CD4-positive, alpha-beta T cell treated with Interleukin-4 for 4 hours (primary cell): ENCODE results near the gene NUP210.

Source experiments
- DNase-seq: peaks from one replicate; pipeline ENCODE4 v3.0.0-alpha.2; 2020

NUP210 gene

GRCh38 chr3:13346481-13347389, 73.4 kb downstream of the NUP210 start:
- DNase-seq = peak; percentile 82

DNA sequence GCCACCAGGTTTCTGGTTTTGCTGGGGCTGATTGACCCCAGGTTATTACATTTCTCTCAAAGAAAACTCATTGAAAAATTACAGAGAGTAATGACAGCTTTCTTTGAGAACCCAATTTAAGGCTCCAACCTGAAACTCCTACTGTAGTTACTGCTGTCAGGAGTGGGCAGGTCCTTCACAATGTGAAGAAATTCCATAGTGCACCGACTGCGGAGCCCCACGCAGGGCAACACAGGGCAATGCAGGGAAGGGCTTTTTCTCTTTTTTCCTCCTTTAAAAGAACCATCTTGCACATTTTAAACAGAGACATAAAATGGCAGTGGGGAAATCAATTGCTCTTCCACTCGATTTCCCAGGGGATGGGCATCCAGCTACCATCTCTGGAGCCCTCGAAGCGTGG, 74.3 kb downstream of the NUP210 start:
- no peak for DNase-seq

GRCh38 chr3:13345284-13345683, 74.8 kb downstream of the NUP210 start:
- DNase-seq = no peak

- DNase-seq = no peak
These were observed 75.5 kb downstream of the NUP210 start for GRCh38 chr3:13344663-13345062.

DNA sequence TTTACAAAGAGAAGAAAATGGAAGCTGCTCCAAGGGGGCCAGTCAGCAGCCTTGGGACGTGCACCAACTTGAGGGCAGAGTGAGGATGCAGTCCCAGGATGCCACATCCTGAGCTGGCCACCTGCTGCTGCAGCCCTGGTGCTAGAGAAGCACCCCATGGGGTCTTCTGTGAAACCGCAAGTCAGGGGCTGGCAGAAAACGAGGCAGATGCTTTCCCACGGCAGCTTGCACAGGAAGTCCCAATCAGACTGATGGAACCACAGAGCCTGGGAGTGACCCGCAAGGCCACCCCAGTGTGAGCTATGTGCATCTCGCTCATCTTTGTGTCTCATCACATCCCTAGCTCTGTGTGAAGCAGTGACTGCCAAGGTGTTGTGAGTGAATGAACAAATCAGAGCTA, 76.5 kb downstream of the NUP210 start:
- DNase-seq = no peak

GRCh38 chr3:13341229-13341905, 78.8 kb downstream of the NUP210 start:
- DNase-seq = no peak

DNA sequence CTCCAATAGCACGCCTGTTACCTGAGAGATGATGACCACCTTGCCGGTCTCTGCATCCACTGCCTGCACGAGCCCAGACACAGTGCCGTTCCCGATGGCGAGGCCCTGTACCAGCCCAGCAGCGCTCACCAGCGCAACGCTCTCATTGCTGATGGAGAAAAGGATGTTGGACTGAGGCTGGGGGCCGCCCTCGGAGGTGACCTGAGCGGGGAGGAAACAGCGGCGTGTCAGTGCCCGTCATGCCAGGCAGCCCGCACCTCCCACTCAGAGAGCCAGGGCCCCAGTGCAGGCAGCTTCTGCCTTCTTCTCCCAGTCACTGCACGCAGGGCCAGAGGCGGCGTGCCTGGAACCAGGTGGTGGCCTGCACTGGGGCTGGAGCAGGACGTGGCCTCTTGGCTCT, 80.3 kb downstream of the NUP210 start:
- DNase-seq = no peak

DNA sequence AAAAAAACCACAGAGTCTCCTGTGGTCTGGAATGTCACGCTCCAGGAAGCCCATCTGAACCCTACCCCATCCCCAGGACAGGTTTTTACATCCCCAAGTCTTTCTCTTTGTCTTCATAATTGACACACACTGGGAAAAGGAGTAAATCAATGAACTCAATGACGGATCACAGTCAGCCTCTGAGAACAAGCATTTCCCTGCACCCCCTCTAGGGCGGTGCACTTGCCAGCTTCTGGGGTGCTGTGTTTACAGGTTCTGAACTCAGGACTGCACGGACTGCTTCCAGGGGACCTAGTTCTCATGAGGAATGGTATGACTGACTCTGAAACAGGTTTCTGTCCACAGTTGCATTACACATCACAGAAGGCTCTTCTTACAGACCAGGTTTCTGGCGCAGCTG, 81.1 kb downstream of the NUP210 start:
- no peak for DNase-seq

- DNase-seq = no peak
These were observed 81.9 kb downstream of the NUP210 start for GRCh38 chr3:13338231-13338630.

DNA sequence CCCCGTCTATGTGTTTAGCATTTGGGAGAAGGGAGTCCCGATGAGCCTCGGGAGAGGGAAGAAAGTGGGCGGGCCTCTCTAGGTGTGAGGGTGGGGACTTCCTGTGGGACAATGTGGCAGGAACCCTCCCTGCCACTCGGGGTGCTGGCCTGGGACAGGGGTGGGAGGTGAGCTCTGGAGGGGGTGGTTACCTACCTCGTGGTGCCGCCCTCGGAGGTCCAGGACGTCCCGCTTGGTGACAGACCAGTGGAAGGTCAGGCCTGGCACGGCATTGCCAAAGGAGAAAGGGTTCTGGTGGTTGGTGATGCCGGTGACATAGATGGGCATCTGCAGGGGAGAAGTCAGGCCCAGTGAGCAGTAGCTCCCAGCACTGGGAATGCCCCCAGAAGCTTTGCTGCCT, 83.5 kb downstream of the NUP210 start:
- no peak for DNase-seq

DNA sequence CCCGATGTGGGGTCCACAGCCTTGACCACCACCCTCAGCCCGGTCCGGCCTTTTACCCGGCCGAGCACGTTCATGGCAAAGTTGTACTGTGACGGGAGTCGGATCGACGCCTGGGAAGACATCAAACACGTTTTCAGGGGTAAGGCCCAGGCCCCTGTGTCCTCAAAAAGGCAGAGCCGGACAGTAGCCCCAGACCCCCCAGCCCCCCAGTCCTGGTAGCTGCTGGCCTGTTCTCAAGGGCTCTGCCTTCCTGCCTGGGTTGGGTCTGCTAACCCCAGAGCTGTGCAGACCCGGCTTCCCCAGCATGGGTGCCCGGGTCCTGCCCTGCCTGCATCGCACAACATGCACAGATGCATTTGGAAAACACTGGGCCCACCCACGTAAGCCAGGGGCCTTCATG, 84.6 kb downstream of the NUP210 start:
- DNase-seq = no peak

DNA sequence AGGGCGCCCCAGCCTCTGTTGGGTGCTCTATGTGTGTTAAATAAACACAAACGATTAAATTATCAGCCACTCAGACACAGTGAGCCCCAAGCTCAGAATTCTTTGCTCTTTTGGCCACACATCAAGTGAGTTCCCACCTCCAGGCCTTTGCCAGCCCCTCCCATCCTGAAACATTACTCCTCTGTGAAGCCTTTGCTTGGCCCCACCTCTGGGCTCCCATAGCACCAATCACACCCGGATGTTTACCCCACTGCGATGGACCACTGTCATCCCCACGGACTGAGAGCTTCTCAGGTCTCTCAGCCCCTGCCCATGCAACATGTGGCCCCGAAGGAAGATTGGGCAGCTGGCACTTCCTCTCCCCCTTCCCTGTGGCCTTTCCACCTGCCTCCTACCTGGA, 85.1 kb downstream of the NUP210 start:
- no peak for DNase-seq

DNA sequence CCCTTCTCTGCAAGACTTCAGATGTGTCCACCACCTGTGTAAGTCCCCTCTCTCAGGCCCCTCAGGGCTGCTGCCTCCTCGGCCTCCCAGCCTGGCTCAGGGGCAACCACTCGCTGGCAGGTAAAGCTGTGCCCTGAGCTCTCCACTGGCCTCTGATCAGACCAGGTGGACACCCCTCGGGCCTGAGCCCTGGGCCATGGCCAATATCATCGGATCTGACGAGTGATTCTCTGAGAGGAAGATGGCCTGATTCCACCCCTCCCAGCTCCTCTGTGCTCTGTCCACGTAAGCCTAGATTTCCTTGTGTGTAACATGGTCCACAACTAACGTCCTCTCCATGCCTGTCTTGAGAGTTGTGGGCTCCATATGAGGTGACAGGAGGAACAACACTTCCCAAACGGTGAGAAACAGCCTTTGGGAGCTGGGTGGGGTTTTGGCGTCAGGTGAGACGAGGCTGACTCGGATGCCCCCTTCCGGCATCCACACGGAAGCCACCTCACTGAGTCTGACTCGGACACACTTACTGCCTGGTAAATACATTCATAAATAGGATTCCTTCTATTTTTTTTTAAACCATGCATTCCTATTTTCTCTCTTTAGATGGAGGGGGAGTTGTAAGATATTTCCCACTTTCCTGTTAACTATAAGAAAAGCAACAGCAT, 86.8 kb downstream of the NUP210 start:
- no peak for DNase-seq

GRCh38 chr3:13332740-13333139, 87.4 kb downstream of the NUP210 start:
- no peak for DNase-seq

DNA sequence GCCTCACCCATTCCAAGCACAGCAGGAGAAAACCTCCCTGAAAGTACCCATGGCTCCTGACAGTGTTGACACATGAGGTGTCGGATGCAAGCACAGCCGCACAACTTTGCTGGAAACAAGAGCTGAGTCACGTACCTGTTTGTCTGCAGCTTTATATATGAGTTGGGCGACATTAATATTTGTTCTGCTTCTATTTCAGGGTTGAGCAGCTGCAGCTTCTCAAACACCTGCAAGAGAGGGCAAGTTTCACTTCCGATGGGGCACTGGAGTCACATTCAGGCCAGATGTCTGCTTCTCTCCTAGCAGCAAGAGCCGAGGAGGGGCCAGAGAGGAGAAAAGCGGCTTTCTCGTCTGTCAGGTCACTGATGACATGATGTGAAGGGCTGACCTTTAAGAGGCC, 88.0 kb downstream of the NUP210 start:
- DNase-seq = no peak

- no peak for DNase-seq
These were observed 90.4 kb downstream of the NUP210 start for GRCh38 chr3:13329746-13330145.

DNA sequence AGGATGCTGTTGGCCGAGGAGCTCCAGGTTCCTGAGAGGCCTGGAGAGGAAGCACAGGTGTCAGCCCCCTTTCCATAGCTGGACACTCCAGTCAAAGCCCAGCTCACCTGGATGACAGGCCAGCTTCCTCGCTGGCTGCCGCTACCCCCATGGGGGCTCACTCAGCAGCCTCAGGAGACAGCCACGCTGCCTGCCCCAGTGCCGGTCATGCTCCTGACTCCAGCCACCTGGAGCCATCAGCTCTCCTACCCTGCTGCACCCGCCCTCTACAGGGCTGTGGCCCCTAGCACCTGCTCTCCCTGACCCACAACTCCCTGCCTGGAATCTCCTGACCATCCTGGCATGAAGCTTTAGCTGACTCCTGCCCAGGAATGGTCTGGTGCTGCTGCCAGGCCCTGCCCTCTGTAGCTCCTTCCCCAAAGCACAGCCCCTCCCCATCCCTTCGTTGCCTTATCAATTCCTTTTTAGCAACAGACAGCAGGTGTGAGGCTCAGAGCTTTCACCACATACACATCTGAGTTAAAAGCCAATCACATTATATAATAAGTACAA, 94.2 kb downstream of the NUP210 start:
- no peak for DNase-seq

- no peak for DNase-seq
These were observed 95.2 kb downstream of the NUP210 start for GRCh38 chr3:13324835-13325501.

DNA sequence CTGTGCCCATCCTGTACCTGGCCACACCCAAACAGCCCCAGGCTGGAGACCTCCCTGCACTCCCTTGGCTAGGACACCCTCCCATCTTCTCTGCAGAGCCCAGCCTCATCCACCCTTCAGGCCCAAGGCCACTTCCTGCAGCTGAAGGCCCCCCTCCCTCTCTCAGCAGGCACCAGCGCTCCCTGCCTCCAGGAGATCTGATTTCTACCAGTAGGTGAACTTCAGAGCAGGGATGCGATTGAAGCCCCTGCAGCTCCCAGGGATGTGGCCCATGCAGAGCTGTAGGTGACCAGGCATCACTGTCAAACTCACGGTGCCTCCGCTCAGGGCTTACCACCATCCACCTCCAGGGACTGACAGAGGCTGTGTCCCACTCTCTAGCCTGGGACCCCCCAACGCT, 96.3 kb downstream of the NUP210 start:
- DNase-seq = no peak

DNA sequence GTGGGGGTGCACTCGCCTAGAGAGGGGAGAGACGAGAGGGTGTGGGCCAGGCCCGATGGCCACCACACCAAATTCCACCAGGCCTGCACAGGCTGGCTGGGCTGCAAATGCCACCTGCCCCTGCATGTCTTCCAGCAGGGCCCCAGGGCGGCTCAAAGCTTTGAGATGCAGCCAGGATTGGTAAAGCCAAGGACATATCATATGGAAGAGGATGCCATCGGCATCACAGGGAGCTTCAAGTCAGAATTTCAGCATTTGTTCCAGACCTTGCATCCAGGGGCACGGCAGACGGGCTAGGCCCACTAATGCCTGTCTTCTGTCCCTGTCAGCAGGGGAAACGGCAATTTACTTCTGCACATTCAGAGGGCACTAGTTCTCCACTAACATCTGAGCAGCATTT, 97.8 kb downstream of the NUP210 start:
- DNase-seq = no peak

- no peak for DNase-seq
These were observed 100.4 kb downstream of the NUP210 start for GRCh38 chr3:13319564-13320220.
